Endothelial cell of umbilical vein (primary cell): Measurements from ENCODE around the gene KRTAP5-1.

Experiments
- CTCF ChIP-seq, 2 donors: IDR thresholded peaks; 1 replicate in 1 of 2; 2 replicates in 1 of 2; pipeline ENCODE4 v1.5.1; 2011; ENCODE audit warnings: low read length in 2 of 2, mild to moderate bottlenecking in 2 of 2, moderate library complexity in 2 of 2, control low read depth in 1 of 2, inconsistent platforms in 1 of 2, low read depth in 1 of 2; ENCODE audit not compliant: insufficient read depth in 1 of 2; ENCODE audit errors: extremely low read depth in 1 of 2
- EZH2 ChIP-seq: IDR thresholded peaks from 2 replicates; pipeline ENCODE4 v1.6.1; 2012; ENCODE audit warnings: borderline replicate concordance, low read depth, mild to moderate bottlenecking, moderate library complexity, low read length, inconsistent platforms; ENCODE audit not compliant: severe bottlenecking
- FOS ChIP-seq: IDR thresholded peaks from 2 replicates; pipeline ENCODE4 v1.6.1; 2011; ENCODE audit warnings: mild to moderate bottlenecking, low read length, moderate library complexity, borderline replicate concordance; ENCODE audit not compliant: insufficient read depth
- GATA2 ChIP-seq: IDR thresholded peaks from 2 replicates; pipeline ENCODE4 v1.7.0; 2011; ENCODE audit warnings: low read depth, mild to moderate bottlenecking, moderate library complexity, mixed read lengths, low read length; ENCODE audit not compliant: insufficient read length, insufficient read depth
- JUN ChIP-seq: IDR thresholded peaks from 2 replicates; pipeline ENCODE4 v1.6.1; 2011; ENCODE audit warnings: borderline replicate concordance, low read depth; ENCODE audit not compliant: insufficient read length, insufficient read depth
- MAX ChIP-seq: IDR thresholded peaks from 2 replicates; pipeline ENCODE4 v1.6.1; 2011; ENCODE audit not compliant: insufficient read depth, insufficient read length
- MYC ChIP-seq: IDR thresholded peaks from one replicate; pipeline ENCODE4 v1.6.1; 2011; ENCODE audit warnings: mild to moderate bottlenecking, low read depth, low read length
- POLR2A ChIP-seq: IDR thresholded peaks from 2 replicates; pipeline ENCODE4 v1.6.1; 2012; ENCODE audit warnings: low read depth, mild to moderate bottlenecking, control low read depth, low read length
- POLR2AphosphoS5 ChIP-seq: IDR thresholded peaks from 2 replicates; pipeline ENCODE4 v1.6.1; 2012; ENCODE audit warnings: low read depth, mild to moderate bottlenecking, control low read depth, low read length, moderate library complexity; ENCODE audit not compliant: insufficient read depth

GRCh38 chr11:1534682-1535081 lies 50.4 kb downstream of the KRTAP5-1 start:
- TF ChIP-seq POLR2A, result no peak
- TF ChIP-seq CTCF (IDR thresholded peaks at IDR 0.05; ENCODE audit: extremely low read depth in 1 of 2, insufficient read depth in 1 of 2, low read depth in 1 of 2, low read length in 2 of 2), result no peak
- no peak for TF ChIP-seq MYC
- no peak for TF ChIP-seq MAX
- TF ChIP-seq POLR2AphosphoS5, result no peak
- TF ChIP-seq JUN, result no peak
- no peak for TF ChIP-seq EZH2
- no peak for TF ChIP-seq GATA2
- no peak for TF ChIP-seq FOS
